Natural killer cell (primary cell): Measurements from ENCODE around the gene RIMS3. TPM values are rescaled to one million over a fixed set of nuclear protein-coding genes. Genes with fewer than 3 reads are reported as not detected.

Source experiments
- ATAC-seq, 3 donors: fragments of 150-1000 bp in 2 of 3; fragments of 200-7000 bp in 1 of 3; cut with Tn5 transposase; 1 replicate in 1 of 3; 2 replicates in 2 of 3; pipeline ENCODE4 v1.10.0; 2021; ENCODE audit warnings: mild to moderate bottlenecking in 2 of 3, moderate library complexity in 2 of 3
- DNase-seq, 2 donors: peaks; one replicate each; pipeline versions ENCODE4 v3.0.0 to v3.0.0-alpha.2; 2013 to 2021; ENCODE audit warnings: mixed read lengths in 1 of 2
- H3K27ac ChIP-seq: one replicate; pipeline ENCODE4 v1.5.1; 2013; ENCODE audit warnings: mild to moderate bottlenecking, low read length
- H3K27me3 ChIP-seq: one replicate; pipeline ENCODE4 v1.6.1; 2013; ENCODE audit warnings: low read length; ENCODE audit not compliant: control insufficient read depth, insufficient read depth
- H3K36me3 ChIP-seq: one replicate; pipeline ENCODE4 v1.6.1; 2013; ENCODE audit warnings: low read length; ENCODE audit not compliant: control insufficient read depth, insufficient read depth
- H3K4me1 ChIP-seq: one replicate; pipeline ENCODE4 v1.6.1; 2013; ENCODE audit warnings: low read length; ENCODE audit not compliant: control insufficient read depth, insufficient read depth
- H3K4me3 ChIP-seq: one replicate; pipeline ENCODE4 v1.5.1; 2013; ENCODE audit warnings: low read length
- H3K9me3 ChIP-seq: one replicate; pipeline ENCODE4 v1.6.1; 2013; ENCODE audit warnings: low read length; ENCODE audit not compliant: control insufficient read depth, insufficient read depth
- H3K27ac Mint-ChIP-seq, 2 donors: one replicate each; pipeline ENCODE4 v1.8.0; 2022; ENCODE audit warnings: mild to moderate bottlenecking in 2 of 2, mixed read lengths in 2 of 2, moderate library complexity in 1 of 2
- H3K27me3 Mint-ChIP-seq, 2 donors: one replicate each; pipeline ENCODE4 v1.8.0; 2022; ENCODE audit warnings: low read depth in 2 of 2, mixed read lengths in 2 of 2
- H3K36me3 Mint-ChIP-seq: one replicate; pipeline ENCODE4 v1.8.0; 2022; ENCODE audit warnings: mixed read lengths
- H3K4me1 Mint-ChIP-seq, 2 donors: one replicate each; pipeline ENCODE4 v1.8.0; 2022; ENCODE audit warnings: mixed read lengths in 2 of 2
- H3K4me3 Mint-ChIP-seq: one replicate; pipeline ENCODE4 v1.8.0; 2022; ENCODE audit warnings: mild to moderate bottlenecking, moderate library complexity, mixed read lengths
- H3K9me3 Mint-ChIP-seq, 2 donors: one replicate each; pipeline ENCODE4 v1.8.0; 2022; ENCODE audit warnings: mixed read lengths in 2 of 2
- WGBS: methylation state at CpG from one replicate; pipeline ENCODE4 v1.1.7; 2013; ENCODE audit warnings: missing lambda C conversion rate; ENCODE audit not compliant: insufficient coverage; 5-methylcytosine and 5-hydroxymethylcytosine counted together
- intact Hi-C: fragments of 100-400 bp; cut with micrococcal nuclease; formaldehyde crosslinking; loops from one replicate; pipeline ENCODE4 v1.14.2; 2022
- total RNA-seq, 4 donors: library from RNA; stranded (reverse); fragments of 120-200 nt in 1 of 4; gene quantifications; one replicate each; pipeline versions ENCODE4 v1.2.3 to v1.2.4, GENCODE V29; 2013 to 2022
- TF ChIP-seq, protein P1 (sequence below): fragments of 200-600 bp; IDR thresholded peaks from one replicate; pipeline ENCODE4 v1.8.0; 2022; ENCODE audit warnings: antibody characterized with exemption

The RIMS3 gene
- total RNA-seq, 3 donors from 2014 or later (not counting 1 experiment from before 2014, with no cell fraction given), result 0.56 to 2.1 (median 1.1) TPM

DNA sequence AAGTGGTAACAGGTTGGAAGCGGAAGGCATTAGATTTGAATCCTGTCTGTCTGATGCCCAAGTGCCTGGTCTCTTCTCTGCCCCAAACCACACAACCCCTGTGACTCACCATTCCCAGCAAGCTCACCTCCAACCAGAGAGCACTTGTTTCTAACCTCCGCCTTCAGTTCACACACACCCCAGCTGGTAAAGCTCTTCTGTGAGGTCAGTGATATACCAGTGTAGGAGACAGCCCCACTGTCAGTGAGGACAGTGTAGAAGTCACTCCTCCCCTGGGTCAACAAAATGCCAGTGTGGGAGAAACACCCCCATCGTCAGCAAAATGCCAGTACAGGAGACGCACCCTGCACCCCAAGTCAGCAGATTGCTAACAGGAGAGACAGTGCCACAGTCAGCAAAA lies 2.6 kb downstream of the RIMS3 start:
- H3K4me1 Mint-ChIP-seq, result peaks cover 0 to 13% of the 10 kb centered on the region in 2 donors
- TF ChIP-seq, protein P1, sequence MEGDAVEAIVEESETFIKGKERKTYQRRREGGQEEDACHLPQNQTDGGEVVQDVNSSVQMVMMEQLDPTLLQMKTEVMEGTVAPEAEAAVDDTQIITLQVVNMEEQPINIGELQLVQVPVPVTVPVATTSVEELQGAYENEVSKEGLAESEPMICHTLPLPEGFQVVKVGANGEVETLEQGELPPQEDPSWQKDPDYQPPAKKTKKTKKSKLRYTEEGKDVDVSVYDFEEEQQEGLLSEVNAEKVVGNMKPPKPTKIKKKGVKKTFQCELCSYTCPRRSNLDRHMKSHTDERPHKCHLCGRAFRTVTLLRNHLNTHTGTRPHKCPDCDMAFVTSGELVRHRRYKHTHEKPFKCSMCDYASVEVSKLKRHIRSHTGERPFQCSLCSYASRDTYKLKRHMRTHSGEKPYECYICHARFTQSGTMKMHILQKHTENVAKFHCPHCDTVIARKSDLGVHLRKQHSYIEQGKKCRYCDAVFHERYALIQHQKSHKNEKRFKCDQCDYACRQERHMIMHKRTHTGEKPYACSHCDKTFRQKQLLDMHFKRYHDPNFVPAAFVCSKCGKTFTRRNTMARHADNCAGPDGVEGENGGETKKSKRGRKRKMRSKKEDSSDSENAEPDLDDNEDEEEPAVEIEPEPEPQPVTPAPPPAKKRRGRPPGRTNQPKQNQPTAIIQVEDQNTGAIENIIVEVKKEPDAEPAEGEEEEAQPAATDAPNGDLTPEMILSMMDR, result no peak

DNA sequence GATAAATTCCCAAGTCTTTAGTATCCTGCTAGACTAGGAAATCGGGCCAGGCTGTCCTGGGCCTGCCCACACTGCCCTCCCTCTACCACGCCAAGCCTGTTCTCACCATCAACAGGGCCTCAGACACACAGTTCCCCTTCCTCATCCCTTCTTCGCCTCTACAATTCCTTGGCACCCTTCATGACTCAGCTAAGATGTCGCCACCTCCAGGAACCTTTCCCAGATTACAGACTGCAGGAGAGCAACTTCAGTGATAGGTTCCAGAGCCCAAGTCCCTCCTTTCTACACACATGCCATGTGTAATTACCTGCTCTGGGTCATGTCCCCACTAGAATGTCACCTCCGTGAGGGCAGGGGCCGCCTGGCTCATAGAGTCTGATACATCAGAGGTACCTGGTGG lies 3.3 kb downstream of the RIMS3 start:
- no peaks in the 10 kb centered on the region for H3K9me3 ChIP-seq
- intact Hi-C loops, result loop anchor here (10.0 kb wide), 1 partner anchor 517 kb away; no protein-coding TSS in a partner anchor
- no peak overlapping the region for H3K4me3 ChIP-seq
- H3K27me3 ChIP-seq, result no peaks in the 10 kb centered on the region
- 92% methylated on average over 6 of the region's 6 CpGs for WGBS
- H3K27ac ChIP-seq, result no peak overlapping the region
- H3K27ac Mint-ChIP-seq, result no peak overlapping the region
- no peak for DNase-seq
- H3K4me1 Mint-ChIP-seq, result peaks cover 0 to 13% of the 10 kb centered on the region in 2 donors
- H3K4me3 Mint-ChIP-seq, result no peak overlapping the region
- H3K9me3 Mint-ChIP-seq, result no peaks in the 10 kb centered on the region
- H3K36me3 ChIP-seq, result no peaks in the 10 kb centered on the region
- peaks cover 13% of the 10 kb centered on the region for H3K4me1 ChIP-seq
- TF ChIP-seq, protein P1, result no peak
- H3K36me3 Mint-ChIP-seq, result no peaks in the 10 kb centered on the region
- H3K27me3 Mint-ChIP-seq, result no peaks in the 10 kb centered on the region
- ATAC-seq, result no peak

More for the DNA sequence above, 2.6 kb downstream of the RIMS3 start:
- H3K27ac ChIP-seq, result no peak overlapping the region
- H3K27me3 ChIP-seq, result no peaks in the 10 kb centered on the region
- H3K27ac Mint-ChIP-seq, result no peak overlapping the region
- H3K9me3 ChIP-seq, result no peaks in the 10 kb centered on the region
- no peak overlapping the region for H3K4me3 ChIP-seq
- H3K4me1 ChIP-seq, result peaks cover 13% of the 10 kb centered on the region
- WGBS, result 83% methylated on average over 4 of the region's 4 CpGs
- no peaks in the 10 kb centered on the region for H3K27me3 Mint-ChIP-seq
- H3K4me3 Mint-ChIP-seq, result no peak overlapping the region
- no peak for ATAC-seq
- no peaks in the 10 kb centered on the region for H3K36me3 Mint-ChIP-seq
- H3K36me3 ChIP-seq, result no peaks in the 10 kb centered on the region
- intact Hi-C loops, result loop anchor here (10.0 kb wide), 1 partner anchor 518 kb away; no protein-coding TSS in a partner anchor
- no peaks in the 10 kb centered on the region for H3K9me3 Mint-ChIP-seq
- DNase-seq, result peak in 1 of 2 donors; percentile 9

DNA sequence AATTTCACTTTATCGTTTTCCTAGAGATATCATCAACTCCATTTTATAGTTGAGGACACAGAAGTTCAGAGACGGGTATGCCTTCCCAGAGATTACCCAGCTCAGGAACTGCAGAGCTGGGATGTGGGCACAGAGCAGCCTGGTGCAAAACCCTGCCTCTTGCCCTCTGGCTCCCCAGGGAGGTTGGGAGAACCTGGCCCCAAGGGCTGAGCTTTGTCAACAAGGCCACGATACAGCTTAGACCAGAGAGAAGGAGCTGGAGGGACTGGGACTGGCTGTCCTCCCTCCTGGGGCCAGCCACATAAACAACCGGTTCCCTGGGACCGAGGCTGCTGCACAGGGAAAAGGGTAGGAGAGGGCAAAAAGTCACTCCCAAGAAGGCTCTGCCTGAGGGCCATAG lies 3.8 kb downstream of the RIMS3 start:
- 91% methylated on average over 5 of the region's 5 CpGs for WGBS
- Mint-ChIP-seq H3K9me3 (no peaks in the 10 kb centered on the region), H3K36me3 (no peaks in the 10 kb centered on the region)

More for the DNA sequence above, 3.8 kb downstream of the RIMS3 start:
- peaks cover 0 to 13% of the 10 kb centered on the region in 2 donors for H3K4me1 Mint-ChIP-seq
- no peak overlapping the region for H3K27ac Mint-ChIP-seq
- Histone ChIP-seq H3K9me3 (no peaks in the 10 kb centered on the region), H3K27me3 (no peaks in the 10 kb centered on the region), H3K4me1 (peaks cover 13% of the 10 kb centered on the region), H3K36me3 (no peaks in the 10 kb centered on the region), H3K4me3 (no peak overlapping the region), H3K27ac (no peak overlapping the region)
- intact Hi-C loops, result loop anchor here (10.0 kb wide), 1 partner anchor 517 kb away; no protein-coding TSS in a partner anchor
- ATAC-seq, result no peak
- no peak overlapping the region for H3K4me3 Mint-ChIP-seq
- TF ChIP-seq, protein P1, result no peak
- no peak for DNase-seq
- H3K27me3 Mint-ChIP-seq, result no peaks in the 10 kb centered on the region
